NCI-H187 (cell line): ENCODE results near the gene TMPRSS9.
A peak's percentile ranks its signal among the peaks of the same experiment; 100 is the strongest.
"Not testable (repeated sequence)": the region's sequence is repeated elsewhere in the genome, so short reads cannot be mapped to it uniquely, and the experiment has no call there.

ENCODE experiments used
- DNase-seq, 2 experiments: peaks; one replicate each; lab custom pipeline; 2025; lab: John Stamatoyannopoulos, UW

Gene TMPRSS9

DNA sequence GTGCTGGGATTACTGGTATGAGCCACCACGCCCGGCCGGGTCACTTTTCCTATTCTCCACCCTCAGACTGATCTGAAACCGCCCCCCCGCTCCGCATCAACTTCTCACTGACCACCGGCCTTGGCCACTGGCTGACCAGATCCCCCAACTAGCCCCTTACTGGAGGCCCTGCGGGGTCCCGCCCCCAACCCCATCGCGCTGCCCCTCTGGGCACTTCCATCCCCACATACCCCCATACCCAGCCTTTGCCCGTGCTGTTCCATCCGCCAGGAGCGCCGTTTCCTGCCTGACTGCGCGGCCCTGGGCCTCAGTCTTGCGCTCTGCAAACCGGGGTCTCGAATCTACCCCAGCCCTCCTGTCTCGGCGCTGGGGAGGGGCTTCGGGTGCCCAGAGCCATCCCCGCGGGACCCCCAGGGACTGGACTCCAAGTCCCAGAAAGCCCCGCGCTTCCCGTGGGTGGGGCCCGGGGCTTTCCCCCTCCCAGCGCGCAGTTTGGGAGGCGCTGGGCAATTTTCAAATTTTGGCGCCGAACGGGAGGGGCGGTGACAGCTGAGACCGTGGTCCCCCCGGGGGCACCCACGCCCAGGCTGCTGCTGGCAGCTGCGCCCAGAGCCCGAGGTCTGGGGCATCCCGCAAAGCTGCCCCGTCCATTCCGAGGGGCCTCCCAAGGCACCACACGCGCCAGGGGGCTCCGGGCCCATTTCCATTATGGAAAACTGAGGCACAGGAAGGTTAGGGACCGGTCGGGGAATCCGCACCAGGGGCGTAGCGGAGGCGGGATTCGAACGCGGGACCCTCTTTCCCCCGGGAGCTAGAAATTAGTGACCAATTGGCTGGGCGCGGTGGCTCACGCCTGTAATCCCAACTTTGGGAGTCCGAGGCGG is 101.9 kb downstream of the TMPRSS9 start:
- peak; percentile 59 to 88 for DNase-seq

DNA sequence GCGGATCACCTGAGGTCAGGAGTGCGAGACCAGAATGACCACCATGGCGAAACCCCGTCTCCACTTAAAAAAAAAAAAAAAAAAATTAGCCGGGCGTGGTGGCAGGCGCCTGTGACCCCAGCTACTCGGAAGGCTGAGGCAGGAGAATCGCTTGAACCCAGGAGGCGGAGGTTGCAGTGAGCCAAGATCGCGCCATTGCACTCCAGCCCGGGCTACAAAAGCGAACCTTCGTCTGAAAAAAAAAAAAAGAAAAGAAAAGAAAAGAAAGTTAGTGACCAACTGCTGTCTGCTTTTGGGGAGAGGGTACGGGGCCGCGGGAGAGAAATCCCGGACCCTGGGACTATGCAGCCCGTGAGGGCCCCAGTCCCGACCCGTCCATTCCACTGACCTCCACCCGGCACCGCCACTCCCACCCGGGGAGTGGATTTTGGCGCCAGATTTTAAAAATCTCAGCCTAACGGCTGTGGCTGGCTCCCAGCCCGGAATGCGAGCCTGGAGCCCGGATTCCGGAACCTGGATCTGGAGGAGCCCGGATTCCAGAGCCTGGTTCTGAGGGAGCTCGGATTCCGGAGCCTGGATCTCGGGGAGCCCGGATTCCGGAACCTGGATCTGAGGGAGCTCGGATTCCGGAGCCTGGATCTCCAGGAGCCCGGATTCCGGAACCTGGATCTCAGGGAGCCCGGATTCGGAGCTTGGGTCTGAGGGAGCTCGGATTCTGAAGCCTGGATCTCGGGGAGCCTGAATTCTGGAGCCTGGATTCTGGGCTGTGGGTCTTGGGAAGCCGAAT is 102.8 kb downstream of the TMPRSS9 start:
- peak; percentile 86 to 88 for DNase-seq

DNA sequence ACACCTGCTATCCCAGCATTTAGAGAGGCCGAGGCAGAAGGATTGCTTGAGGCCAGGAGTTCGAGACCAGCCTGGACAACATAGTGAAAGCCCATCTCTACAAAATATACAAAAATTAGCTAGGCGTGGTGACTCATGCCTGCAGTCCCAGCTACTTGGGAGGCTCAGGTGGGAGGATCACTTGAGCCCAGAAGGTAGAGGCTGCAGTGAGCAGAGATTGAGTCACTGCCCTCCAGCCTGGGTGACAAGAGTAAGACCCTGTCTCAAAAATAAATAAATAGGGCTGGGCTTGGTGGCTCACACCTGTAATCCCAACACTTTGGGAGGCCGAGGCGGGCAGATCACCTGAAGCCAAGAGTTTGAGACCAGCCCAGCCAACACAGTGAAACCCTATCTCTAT is 103.6 kb downstream of the TMPRSS9 start:
- DNase-seq, result not testable (repeated sequence)

DNA sequence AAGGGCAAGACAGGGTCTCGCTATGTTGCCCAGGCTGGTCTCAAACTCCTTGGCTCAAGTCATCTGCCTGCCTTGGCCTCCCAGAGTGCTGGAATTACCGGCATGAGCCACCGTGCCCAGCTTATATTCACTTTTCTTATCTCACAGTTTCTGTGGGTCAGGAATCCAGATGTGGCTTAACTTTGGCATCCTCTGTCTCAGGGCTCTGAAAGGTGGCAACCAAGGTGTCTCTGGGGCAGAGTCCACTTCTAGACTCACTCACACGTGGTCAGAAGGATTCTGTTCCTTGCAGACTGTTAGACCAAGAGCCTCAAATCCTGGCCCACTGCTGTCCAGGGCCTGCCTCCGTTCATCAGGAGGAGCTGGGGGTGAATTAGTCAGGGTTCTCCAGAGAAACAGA is 104.3 kb downstream of the TMPRSS9 start:
- DNase-seq, result no peak

DNA sequence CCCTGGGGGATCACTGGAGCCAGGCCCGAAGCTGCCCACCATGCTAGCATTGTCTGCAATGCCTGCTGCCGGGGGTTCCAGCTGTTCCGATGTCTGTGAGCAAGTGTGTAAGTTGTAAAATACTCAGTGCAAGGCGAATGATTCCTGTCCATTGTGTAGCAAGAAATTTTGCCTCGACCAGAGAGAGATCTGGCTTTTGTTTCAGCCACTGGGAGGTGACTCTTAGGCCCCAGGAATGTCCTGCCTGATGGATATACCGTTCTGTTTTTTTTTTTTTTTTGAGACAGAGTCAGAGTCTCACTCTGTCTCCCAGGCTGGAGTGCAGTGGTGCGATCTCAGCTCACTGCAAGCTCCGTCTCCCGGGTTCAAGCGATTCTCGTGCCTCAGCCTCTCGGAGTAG is 108.5 kb downstream of the TMPRSS9 start:
- DNase-seq, result no peak

DNA sequence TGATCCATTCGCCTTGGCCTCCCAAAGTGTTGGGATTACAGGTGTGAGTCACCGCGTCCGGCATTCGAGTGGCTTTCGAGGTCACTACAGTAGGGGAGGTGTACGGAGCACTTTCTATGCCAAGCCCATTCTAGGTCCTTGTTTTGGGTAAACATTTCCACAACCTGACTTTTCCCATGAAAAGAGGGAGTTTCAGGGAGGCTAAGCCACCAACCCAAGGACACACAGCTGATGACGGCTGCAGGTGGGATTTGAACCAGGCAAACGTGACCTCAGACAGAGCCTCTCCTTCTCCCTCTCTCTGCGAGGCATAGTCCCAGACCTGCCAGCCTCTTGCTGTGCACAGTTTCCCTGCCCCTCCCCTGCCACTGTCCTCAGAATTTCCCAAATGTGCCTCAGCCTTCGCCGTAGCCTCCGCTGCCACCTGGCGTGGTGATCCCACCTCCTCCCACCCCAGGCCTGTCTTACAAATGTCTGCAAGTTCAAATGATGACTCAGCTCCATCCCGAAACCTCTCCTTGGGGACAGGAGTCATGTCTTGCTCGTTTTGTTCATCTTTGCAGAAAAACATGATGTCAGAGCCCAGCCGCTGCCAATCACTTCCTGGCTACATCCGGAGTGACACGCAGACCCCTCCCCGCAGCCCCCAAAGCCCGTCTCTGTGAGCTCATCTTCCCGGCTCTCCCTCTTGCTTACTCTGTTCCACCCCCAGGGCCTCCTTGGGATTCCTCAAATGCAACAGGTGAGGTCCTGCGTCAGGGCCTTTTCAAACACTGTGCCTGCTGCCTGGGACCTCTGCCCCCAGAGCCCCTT is 109.2 kb downstream of the TMPRSS9 start:
- DNase-seq, result no peak

DNA sequence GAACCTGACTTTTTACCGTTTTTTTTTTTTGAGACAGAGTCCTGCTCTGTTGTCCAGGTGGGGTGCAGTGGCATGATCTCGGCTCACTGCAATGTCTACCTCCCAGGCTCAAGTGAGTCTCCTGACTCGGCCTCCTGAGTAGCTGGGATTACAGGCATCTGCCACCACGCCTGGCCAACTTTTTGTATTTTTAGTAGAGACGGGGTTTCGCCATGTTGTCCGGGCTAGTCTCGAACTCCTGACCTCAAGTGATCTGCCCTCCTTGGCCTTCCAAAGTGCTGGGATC is 109.8 kb downstream of the TMPRSS9 start:
- DNase-seq, result not testable (repeated sequence)

DNA sequence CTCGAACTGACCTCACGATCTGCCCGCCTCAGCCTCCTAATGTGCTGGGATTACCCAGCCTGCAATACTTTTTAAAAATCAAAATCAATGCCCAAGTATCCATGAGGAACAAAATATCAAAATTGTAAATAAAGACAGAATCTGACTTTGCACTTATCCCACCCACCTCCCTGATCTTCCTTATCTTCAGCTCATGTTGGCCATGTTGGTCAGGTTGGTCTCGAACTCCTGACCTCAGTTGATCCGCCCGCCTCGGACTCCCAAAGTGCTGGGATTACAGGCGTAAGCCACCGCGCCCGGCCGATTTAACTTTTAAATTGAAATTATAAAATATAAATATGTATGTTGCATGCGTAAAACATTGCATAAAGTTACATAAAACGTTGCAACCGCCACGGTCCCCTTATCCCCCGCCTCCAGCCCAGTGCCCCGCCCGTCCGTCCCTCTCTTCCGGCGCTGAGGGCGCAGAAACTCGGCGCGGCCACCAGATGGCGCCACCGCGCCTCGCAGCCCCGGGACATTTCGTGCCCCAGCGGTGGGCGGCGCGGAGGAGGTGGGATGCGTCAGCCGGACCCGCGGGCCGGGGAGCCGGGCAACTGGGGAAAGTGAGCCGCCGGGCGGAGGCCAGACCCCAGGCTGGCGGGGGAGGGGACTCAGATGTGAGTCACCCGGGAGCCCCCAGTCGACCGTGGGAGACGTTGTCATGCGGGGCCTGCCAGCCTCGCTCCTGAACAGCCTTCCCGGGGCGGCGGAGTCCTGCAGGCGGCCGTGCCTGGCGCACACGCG is 114.4 kb downstream of the TMPRSS9 start:
- DNase-seq, result peak; percentile 28 to 49

DNA sequence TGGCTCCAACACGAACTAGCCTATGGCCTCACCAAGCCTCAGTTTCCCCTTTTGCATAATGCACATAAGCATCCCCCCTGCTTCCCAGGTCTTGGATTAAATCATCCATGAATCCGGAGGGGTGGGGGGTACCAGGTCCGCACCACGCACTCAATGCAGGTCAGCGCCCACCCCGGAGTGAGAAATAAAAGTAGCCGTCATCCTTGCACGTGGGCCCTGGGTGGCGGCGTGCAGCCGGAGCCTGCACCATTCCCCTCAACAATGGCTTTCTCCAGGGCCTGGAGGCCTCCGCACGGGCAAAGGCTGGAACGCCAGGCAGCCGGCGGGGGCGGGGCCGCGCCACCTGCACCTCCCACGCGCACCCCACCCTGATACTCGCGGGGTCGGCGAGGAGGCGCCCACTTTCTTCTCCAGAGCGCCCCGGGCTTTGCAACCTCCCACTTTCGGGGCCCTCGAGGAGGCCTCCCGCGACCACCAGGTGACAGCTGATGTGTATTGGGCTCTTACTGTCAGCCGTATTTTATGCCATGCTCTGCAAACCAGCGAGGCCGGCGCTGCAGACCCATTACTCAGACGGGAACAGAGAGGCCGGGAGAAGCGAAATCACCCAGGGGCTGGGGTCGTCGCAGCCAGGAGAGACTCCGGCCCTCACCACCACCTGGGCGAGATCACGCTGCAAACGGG is 115.1 kb downstream of the TMPRSS9 start:
- DNase-seq, result no peak
